K562 (cell line): ENCODE results near the gene ELK4. TPM values are rescaled to one million over a fixed set of nuclear protein-coding genes. Genes with fewer than 3 reads are reported as not detected.

Source experiments
- ATAC-seq: fragments of 200-7000 bp; cut with Tn5 transposase; 3 replicates; pipeline ENCODE4 v1.9.1; 2020; ENCODE audit warnings: moderate library complexity
- BruUV-seq: library from RNA; stranded (reverse); fragments of 400-500 nt; replicated peaks from 2 replicates; lab custom pipeline; 2021; lab: Mats Ljungman, UMichigan
- CTCF ChIA-PET: fragments of 300-600 bp; formaldehyde crosslinking; extraction: SDS; loops from one replicate; lab custom pipeline; 2021; ENCODE audit warnings: low intra/inter-chr PET ratio; lab: Yijun Ruan, JAX
- POLR2A ChIA-PET: fragments of 300-600, 350-650 bp; sonication (Branson Sonifier 250); formaldehyde crosslinking; extraction: SDS; loops from one replicate; lab custom pipeline; 2021; ENCODE audit warnings: antibody characterized with exemption, inconsistent platforms; lab: Yijun Ruan, JAX
- DNase-seq, 4 experiments: peaks; one replicate each; pipeline versions ENCODE4 v3.0.0 to v3.0.0-alpha.2; 2011 to 2018; ENCODE audit warnings: low spot score in 3 of 4, mixed read lengths in 3 of 4; ENCODE audit errors: extremely low read depth in 1 of 4
- FAIRE-seq: peaks from 2 replicates; lab custom pipeline; 2011; peaks lifted over from hg19 to GRCh38; lab: Jason Lieb, UNC
- H2AFZ ChIP-seq: 2 replicates; pipeline ENCODE4 v1.6.0; 2011; ENCODE audit warnings: low read depth, low read length, control low read depth, inconsistent platforms
- H3K27ac ChIP-seq: fragments of 200-600 bp; 3 replicates; pipeline ENCODE4 v1.8.0; 2011; ENCODE audit warnings: low read depth, mild to moderate bottlenecking, control low read depth, inconsistent platforms, low read length, moderate library complexity, mixed read lengths; ENCODE audit errors: extremely low read depth
- H3K27me3 ChIP-seq, 2 experiments: fragments of 300-600 bp in 1 of 2; 2 replicates in 1 of 2; 3 replicates in 1 of 2; pipeline versions ENCODE4 v1.6.0 to v1.8.0; 2011; ENCODE audit warnings: inconsistent platforms in 2 of 2, low read length in 2 of 2, mild to moderate bottlenecking in 1 of 2, mixed read lengths in 1 of 2, moderate library complexity in 1 of 2; ENCODE audit not compliant: control insufficient read depth in 2 of 2, insufficient read depth in 2 of 2
- H3K36me3 ChIP-seq: fragments of 300-600 bp; 3 replicates; pipeline ENCODE4 v1.8.0; 2011; ENCODE audit warnings: mild to moderate bottlenecking, low read length, inconsistent platforms; ENCODE audit not compliant: control insufficient read depth, insufficient read depth
- H3K4me1 ChIP-seq, 2 experiments: fragments of 200-600 bp in 1 of 2; replicated peaks in 1 of 2; 2 replicates in 1 of 2; 3 replicates in 1 of 2; pipeline versions ENCODE4 v1.5.1 to v1.8.0; 2011; ENCODE audit warnings: inconsistent platforms in 2 of 2, low read length in 2 of 2, mild to moderate bottlenecking in 1 of 2, mixed read lengths in 1 of 2, moderate library complexity in 1 of 2; ENCODE audit not compliant: control insufficient read depth in 2 of 2, insufficient read depth in 2 of 2
- H3K4me2 ChIP-seq: 2 replicates; pipeline ENCODE4 v1.6.1; 2011; ENCODE audit warnings: low read length, control low read depth, inconsistent platforms, mixed read lengths; ENCODE audit not compliant: insufficient read depth
- H3K4me3 ChIP-seq: fragments of 200-600 bp; sonication (generic), shearing (Covaris generic); 2 replicates; pipeline ENCODE4 v1.5.1; 2016; ENCODE audit warnings: control low read depth, inconsistent platforms
- H3K79me2 ChIP-seq: fragments of 200-600 bp; 3 replicates; pipeline ENCODE4 v1.8.0; 2011; ENCODE audit warnings: low read length, inconsistent platforms; ENCODE audit not compliant: control insufficient read depth, insufficient read depth
- H3K9ac ChIP-seq, 2 experiments: 2 replicates each; pipeline versions ENCODE4 v1.6.0 to v1.6.1; 2011; ENCODE audit warnings: low read depth in 2 of 2, low read length in 2 of 2, control low read depth in 1 of 2, inconsistent platforms in 1 of 2, mild to moderate bottlenecking in 1 of 2, mixed read lengths in 1 of 2; ENCODE audit not compliant: insufficient read depth in 1 of 2
- H3K9me1 ChIP-seq: one replicate; pipeline ENCODE4 v1.6.0; 2011; ENCODE audit warnings: inconsistent platforms, mild to moderate bottlenecking, low read length, moderate library complexity; ENCODE audit not compliant: control insufficient read depth, insufficient read depth
- H3K9me3 ChIP-seq: replicated peaks from 2 replicates; pipeline ENCODE4 v1.5.1; 2011; ENCODE audit warnings: low read depth, low read length, inconsistent platforms; ENCODE audit not compliant: control insufficient read depth, insufficient read depth
- H4K20me1 ChIP-seq: replicated peaks from 2 replicates; pipeline ENCODE4 v1.6.1; 2011; ENCODE audit warnings: low read length, inconsistent platforms, mixed read lengths; ENCODE audit not compliant: control insufficient read depth, insufficient read depth
- BRF1 ChIP-seq: IDR thresholded peaks from 3 replicates; pipeline ENCODE4 v1.6.1; 2011; ENCODE audit warnings: borderline replicate concordance, mild to moderate bottlenecking; ENCODE audit not compliant: insufficient read length; ENCODE audit errors: extremely low read depth
- FOXK1 ChIP-seq: sonication (generic); formaldehyde crosslinking; IDR thresholded peaks from 2 replicates; pipeline ENCODE4 v1.8.0; 2022; ENCODE audit warnings: missing genetic modification reagents, mild to moderate bottlenecking, borderline replicate concordance
- HDAC3 ChIP-seq: fragments of 450-650 bp; IDR thresholded peaks from 2 replicates; pipeline ENCODE4 v1.6.1; 2018; ENCODE audit warnings: borderline replicate concordance, mild to moderate bottlenecking, moderate library complexity; ENCODE audit not compliant: partially characterized antibody
- LARP7 ChIP-seq: fragments of 450-650 bp; IDR thresholded peaks from 2 replicates; pipeline ENCODE4 v1.6.1; 2016
- POLR2B ChIP-seq: fragments of 450-650 bp; IDR thresholded peaks from 2 replicates; pipeline ENCODE4 v1.6.1; 2018; ENCODE audit warnings: low read depth; ENCODE audit not compliant: partially characterized antibody
- SMARCE1 ChIP-seq: fragments of 450-650 bp; IDR thresholded peaks from 2 replicates; pipeline ENCODE4 v1.7.1; 2016; ENCODE audit warnings: mild to moderate bottlenecking
- WGBS: fragments of 100-300 bp; shearing (Covaris generic); methylation state at CpG from one replicate; pipeline ENCODE4 v1.1.6; 2016; ENCODE audit warnings: low coverage, mixed read lengths; ENCODE audit not compliant: insufficient coverage; ENCODE audit errors: missing lambda C conversion rate; 5-methylcytosine and 5-hydroxymethylcytosine counted together
- in situ Hi-C: fragments of 300-500 bp; cut with MboI; formaldehyde crosslinking; loops from 4 replicates; pipeline ENCODE4 v1.15.0; 2018; ENCODE audit warnings: inconsistent platforms, mixed read lengths
- intact Hi-C: fragments of 100-400 bp; cut with micrococcal nuclease; formaldehyde crosslinking; loops from 2 replicates; pipeline ENCODE4 v1.14.2; 2022
- polyA plus RNA-seq, 8 experiments: library from polyadenylated mRNA; depleted of rRNA in 4 of 8; stranded (reverse) in 5 of 8; unstranded in 3 of 8; fragments of >200 nt; fragmentation: Nextera tagmentation in 2 of 8; fragmentation: Illumina TruSeq in 1 of 8; extraction: Ambion mirVana in 2 of 8; extraction: Trizol in 1 of 8; gene quantifications; 2 replicates each; pipeline versions ENCODE4 v1.2.1 to v1.2.3, GENCODE V29; 2011 to 2014; ENCODE audit warnings: inconsistent platforms in 1 of 8, missing spikeins in 1 of 8
- total RNA-seq, 7 experiments: library from RNA; depleted of rRNA in 6 of 7; stranded (reverse); fragments of >200 nt in 6 of 7; fragmentation: Illumina TruSeq in 2 of 7; extraction: Trizol in 2 of 7; gene quantifications; 2 replicates each; pipeline versions ENCODE4 v1.2.1 to v1.2.3, GENCODE V29; 2011 to 2021; ENCODE audit warnings: low replicate concordance in 1 of 7
- TF ChIP-seq, protein P1 (sequence below): fragments of 450-650 bp; formaldehyde crosslinking; IDR thresholded peaks from 2 replicates; pipeline ENCODE4 v1.4.0; 2020; ENCODE audit warnings: mild to moderate bottlenecking, moderate library complexity
- TF ChIP-seq, protein P2 (sequence below): sonication (generic); formaldehyde crosslinking; IDR thresholded peaks from 2 replicates; pipeline ENCODE4 v1.4.0; 2020; ENCODE audit warnings: mild to moderate bottlenecking, missing genetic modification reagents

Gene ELK4
- total and polyA plus RNA-seq, 9 of the 15 experiments (the other 6 are each of a cell fraction or from before 2014, with no cell fraction given) = 2.0 to 21.7 (median 9.2) TPM

DNA sequence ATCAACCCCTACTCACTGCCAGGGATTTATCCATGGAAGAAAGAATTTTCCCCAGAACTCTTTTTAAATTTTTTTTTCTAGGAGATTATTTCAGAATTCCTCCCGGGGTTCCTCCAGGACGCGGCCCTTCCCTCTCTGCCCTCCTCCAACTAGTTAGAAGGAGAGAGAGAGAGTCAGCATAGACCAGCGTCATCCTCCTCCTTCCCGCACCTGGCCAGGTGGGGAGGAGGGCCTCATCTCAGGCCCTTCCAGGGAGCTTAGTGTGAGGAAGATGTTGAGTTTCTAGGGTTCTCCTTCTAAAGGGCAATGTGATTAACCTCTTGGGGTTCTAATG is 63.7 kb downstream of the ELK4 start:
- H3K9ac ChIP-seq = no peak overlapping the region
- H3K79me2 ChIP-seq = no peaks in the 10 kb centered on the region
- BruUV-seq = no TSS peak
- ATAC-seq (no peak), DNase-seq (no peak), FAIRE-seq (no peak)
- no peak overlapping the region for H2AFZ ChIP-seq
- peaks cover 36 to 56% of the 10 kb centered on the region in 2 experiments for H3K27me3 ChIP-seq
- in situ Hi-C loops = no loop called here
- 1% methylated on average over 5 of the region's 5 CpGs for WGBS
- H3K27ac ChIP-seq = no peak overlapping the region
- H3K36me3 ChIP-seq = no peaks in the 10 kb centered on the region
- ChIA-PET CTCF (no interaction called here), POLR2A (interaction anchor here (0.9 kb wide), 1 partner anchor 16 kb away, joined by 3 read pairs; no protein-coding TSS in a partner anchor)
- H3K4me2 ChIP-seq = no peak overlapping the region
- H3K4me3 ChIP-seq = no peak overlapping the region
- H3K4me1 ChIP-seq = peaks cover 0 to 7% of the 10 kb centered on the region in 2 experiments; a peak in 2 of 5 replicates
- intact Hi-C loops = no loop called here
- no peaks in the 10 kb centered on the region for H3K9me1 ChIP-seq
- TF ChIP-seq POLR2B (no peak), BRF1 (no peak), FOXK1 (CRISPR knock-in tag) (no peak), SMARCE1 (no peak), HDAC3 (no peak), LARP7 (no peak)
- TF ChIP-seq, protein P1, sequence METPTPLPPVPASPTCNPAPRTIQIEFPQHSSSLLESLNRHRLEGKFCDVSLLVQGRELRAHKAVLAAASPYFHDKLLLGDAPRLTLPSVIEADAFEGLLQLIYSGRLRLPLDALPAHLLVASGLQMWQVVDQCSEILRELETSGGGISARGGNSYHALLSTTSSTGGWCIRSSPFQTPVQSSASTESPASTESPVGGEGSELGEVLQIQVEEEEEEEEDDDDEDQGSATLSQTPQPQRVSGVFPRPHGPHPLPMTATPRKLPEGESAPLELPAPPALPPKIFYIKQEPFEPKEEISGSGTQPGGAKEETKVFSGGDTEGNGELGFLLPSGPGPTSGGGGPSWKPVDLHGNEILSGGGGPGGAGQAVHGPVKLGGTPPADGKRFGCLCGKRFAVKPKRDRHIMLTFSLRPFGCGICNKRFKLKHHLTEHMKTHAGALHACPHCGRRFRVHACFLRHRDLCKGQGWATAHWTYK = no peak
- TF ChIP-seq, protein P2, sequence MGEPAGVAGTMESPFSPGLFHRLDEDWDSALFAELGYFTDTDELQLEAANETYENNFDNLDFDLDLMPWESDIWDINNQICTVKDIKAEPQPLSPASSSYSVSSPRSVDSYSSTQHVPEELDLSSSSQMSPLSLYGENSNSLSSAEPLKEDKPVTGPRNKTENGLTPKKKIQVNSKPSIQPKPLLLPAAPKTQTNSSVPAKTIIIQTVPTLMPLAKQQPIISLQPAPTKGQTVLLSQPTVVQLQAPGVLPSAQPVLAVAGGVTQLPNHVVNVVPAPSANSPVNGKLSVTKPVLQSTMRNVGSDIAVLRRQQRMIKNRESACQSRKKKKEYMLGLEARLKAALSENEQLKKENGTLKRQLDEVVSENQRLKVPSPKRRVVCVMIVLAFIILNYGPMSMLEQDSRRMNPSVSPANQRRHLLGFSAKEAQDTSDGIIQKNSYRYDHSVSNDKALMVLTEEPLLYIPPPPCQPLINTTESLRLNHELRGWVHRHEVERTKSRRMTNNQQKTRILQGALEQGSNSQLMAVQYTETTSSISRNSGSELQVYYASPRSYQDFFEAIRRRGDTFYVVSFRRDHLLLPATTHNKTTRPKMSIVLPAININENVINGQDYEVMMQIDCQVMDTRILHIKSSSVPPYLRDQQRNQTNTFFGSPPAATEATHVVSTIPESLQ (CRISPR knock-in tag) = no peak
- no peaks in the 10 kb centered on the region for H3K9me3 ChIP-seq
- H4K20me1 ChIP-seq = peaks cover 11% of the 10 kb centered on the region; the same call in 1 of the 2 replicates
